Measurements from ENCODE around the gene BLOC1S2. TPM values are rescaled to one million over a fixed set of nuclear protein-coding genes. Genes with fewer than 3 reads are reported as not detected.

BLOC1S2 gene
- total and polyA plus RNA-seq, 7 donors = 36.5 to 318 (median 81.2) TPM

- H3K4me1 ChIP-seq = peaks cover 11% of the 10 kb centered on the region
- 26 to 35% (median 33%) methylated on average over 4 to 5 of the region's 5 CpGs for WGBS, 3 donors
- no peak for TF ChIP-seq CTCF (IDR thresholded peaks at IDR 0.05)
- ATAC-seq (no peak), DNase-seq (no peak)
- no peak within 1 kb of the TSS for H3K4me3 ChIP-seq
- H3K9me3 ChIP-seq = no peaks in the 10 kb centered on the region
- H3K27me3 ChIP-seq (ENCODE audit: insufficient read depth in 3 of 3, low read length in 2 of 3) = peaks cover 0 to 32% (median 2%) of the 10 kb centered on the region in 3 donors
- H3K27ac ChIP-seq = no peak within 1 kb of the TSS
- intact Hi-C loops (cut with DNase I) = loop anchor here in 1 of 2 donors (10.0 kb wide), 1 partner anchor 545 kb away; no protein-coding TSS in a partner anchor
- no peaks in the 10 kb centered on the region for H3K36me3 ChIP-seq (ENCODE audit: insufficient read depth in 1 of 2, low read depth in 1 of 2)
Measured at GRCh38 chr10:100330079-100330478, 43.6 kb upstream of the BLOC1S2 start, which contains the start of gene PKD2L1. TSS of gene PKD2L1 (minus strand) at chr10:100330228. CDS start at chr10:100330103, 125 bp downstream.

GRCh38 chr10:100328198-100328597 is 41.7 kb upstream of the BLOC1S2 start:
- peaks cover 0 to 29% (median 5%) of the 10 kb centered on the region in 3 donors for H3K27me3 ChIP-seq (ENCODE audit: insufficient read depth in 3 of 3, low read length in 2 of 3)
- peak overlapping the region; percentile 60 for H3K27ac ChIP-seq
- no peak for TF ChIP-seq CTCF (IDR thresholded peaks at IDR 0.05)
- H3K4me1 ChIP-seq = peaks cover 11% of the 10 kb centered on the region
- ATAC-seq = no peak
- H3K4me3 ChIP-seq = no peak overlapping the region
- DNase-seq = no peak
- intact Hi-C loops (cut with DNase I) = no loop called here
- H3K36me3 ChIP-seq (ENCODE audit: insufficient read depth in 1 of 2, low read depth in 1 of 2) = no peaks in the 10 kb centered on the region
- 55 to 62% (median 62%) methylated on average over 5 of the region's 5 CpGs for WGBS, 3 donors
- H3K9me3 ChIP-seq = no peaks in the 10 kb centered on the region

GRCh38 chr10:100327718-100328009 is 41.2 kb upstream of the BLOC1S2 start:
- peak overlapping the region; percentile 60 for H3K27ac ChIP-seq
- no peaks in the 10 kb centered on the region for H3K36me3 ChIP-seq (ENCODE audit: insufficient read depth in 1 of 2, low read depth in 1 of 2)
- DNase-seq (no peak), ATAC-seq (peak in 1 of 4 donors; percentile 6)
- intact Hi-C loops (cut with DNase I) = no loop called here
- 37 to 62% (median 41%) methylated on average over 3 of the region's 3 CpGs for WGBS, 3 donors
- peaks cover 11% of the 10 kb centered on the region for H3K4me1 ChIP-seq
- H3K27me3 ChIP-seq (ENCODE audit: insufficient read depth in 3 of 3, low read length in 2 of 3) = peaks cover 0 to 27% (median 5%) of the 10 kb centered on the region in 3 donors
- no peaks in the 10 kb centered on the region for H3K9me3 ChIP-seq
- no peak overlapping the region for H3K4me3 ChIP-seq
- no peak for TF ChIP-seq CTCF (IDR thresholded peaks at IDR 0.05)

GRCh38 chr10:100327007-100327717 is 40.7 kb upstream of the BLOC1S2 start:
- intact Hi-C loops (cut with DNase I) = no loop called here
- Histone ChIP-seq H3K27ac (peak overlapping the region; percentile 60), H3K4me1 (peaks cover 11% of the 10 kb centered on the region), H3K9me3 (no peaks in the 10 kb centered on the region), H3K27me3 (ENCODE audit: insufficient read depth in 3 of 3, low read length in 2 of 3) (peaks cover 0 to 27% (median 5%) of the 10 kb centered on the region in 3 donors), H3K36me3 (ENCODE audit: insufficient read depth in 1 of 2, low read depth in 1 of 2) (no peaks in the 10 kb centered on the region), H3K4me3 (no peak overlapping the region)
- 16 to 27% (median 20%) methylated on average over 8 of the region's 8 CpGs for WGBS, 3 donors
- TF ChIP-seq CTCF (IDR thresholded peaks at IDR 0.05) = no peak
- DNase-seq (peak in 1 of 2 donors; percentile 21), ATAC-seq (peak; percentile 84 to 97 (median 94))

Measured in psoas muscle (tissue), 8 donors.